NOMO-1 treated with DMSO at 0.1 percent for 48 hours (cell line): Measurements from ENCODE around the gene MLLT1.

Experiments used
- DNase-seq: peaks from one replicate; lab custom pipeline; 2025; ENCODE audit not compliant: unreplicated experiment; lab: John Stamatoyannopoulos, UW

Gene MLLT1

DNA sequence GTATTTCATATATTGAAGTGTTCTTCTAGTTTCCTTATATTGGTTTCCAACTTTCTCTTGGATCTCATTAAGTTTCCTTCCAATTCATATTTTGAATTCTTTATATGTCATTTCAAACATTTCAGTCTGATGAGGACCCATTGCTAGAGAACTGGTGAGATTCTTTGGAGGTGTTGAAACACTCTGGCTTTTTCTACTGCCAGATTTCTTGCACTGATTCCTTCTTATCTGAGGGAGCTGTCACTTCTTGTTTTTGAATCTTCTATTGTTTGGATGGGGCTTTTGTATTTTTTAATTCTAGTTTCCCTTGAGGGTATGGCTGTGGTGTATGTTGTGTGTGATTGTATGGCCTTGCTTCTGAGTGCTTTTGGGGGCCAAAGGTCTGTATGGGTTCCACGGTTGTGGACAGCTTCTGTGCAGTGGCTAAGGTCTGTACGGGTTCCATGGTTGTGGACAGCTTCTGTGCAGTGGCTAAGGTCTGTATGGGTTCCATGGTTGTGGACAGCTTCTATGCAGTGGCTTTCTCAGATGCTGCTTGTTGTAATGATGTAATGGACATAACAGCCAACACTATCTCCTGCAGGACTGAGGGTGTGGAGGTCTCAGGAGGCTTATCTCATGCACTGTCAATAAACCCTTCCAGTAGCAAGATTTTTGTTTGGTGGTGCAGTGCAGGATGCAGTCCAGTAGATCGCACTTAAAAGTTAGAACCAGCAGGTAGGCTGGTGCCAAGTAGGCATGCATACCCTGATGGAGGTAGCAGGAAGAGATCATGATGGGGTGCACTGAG is 107.5 kb downstream of the MLLT1 start:
- DNase-seq, result no peak

DNA sequence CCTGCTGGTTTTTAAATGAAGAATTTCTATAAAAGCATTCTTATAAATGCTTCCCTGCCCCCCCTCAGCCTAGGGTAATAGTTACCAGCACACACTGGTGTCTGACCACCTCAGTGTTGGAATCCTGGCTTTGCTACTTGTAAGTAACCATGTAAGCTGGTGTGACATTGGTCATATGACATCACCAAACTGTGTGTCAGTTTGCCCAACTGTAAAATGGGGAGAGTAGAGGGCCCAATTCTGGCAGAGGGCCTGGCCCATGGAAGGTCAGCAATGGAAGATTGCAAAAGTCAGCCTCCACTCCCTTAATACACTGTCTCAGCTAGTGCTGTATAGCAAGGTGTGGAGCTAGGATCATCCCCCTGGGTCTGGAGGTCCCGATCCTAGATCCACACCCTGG is 112.7 kb downstream of the MLLT1 start:
- no peak for DNase-seq

DNA sequence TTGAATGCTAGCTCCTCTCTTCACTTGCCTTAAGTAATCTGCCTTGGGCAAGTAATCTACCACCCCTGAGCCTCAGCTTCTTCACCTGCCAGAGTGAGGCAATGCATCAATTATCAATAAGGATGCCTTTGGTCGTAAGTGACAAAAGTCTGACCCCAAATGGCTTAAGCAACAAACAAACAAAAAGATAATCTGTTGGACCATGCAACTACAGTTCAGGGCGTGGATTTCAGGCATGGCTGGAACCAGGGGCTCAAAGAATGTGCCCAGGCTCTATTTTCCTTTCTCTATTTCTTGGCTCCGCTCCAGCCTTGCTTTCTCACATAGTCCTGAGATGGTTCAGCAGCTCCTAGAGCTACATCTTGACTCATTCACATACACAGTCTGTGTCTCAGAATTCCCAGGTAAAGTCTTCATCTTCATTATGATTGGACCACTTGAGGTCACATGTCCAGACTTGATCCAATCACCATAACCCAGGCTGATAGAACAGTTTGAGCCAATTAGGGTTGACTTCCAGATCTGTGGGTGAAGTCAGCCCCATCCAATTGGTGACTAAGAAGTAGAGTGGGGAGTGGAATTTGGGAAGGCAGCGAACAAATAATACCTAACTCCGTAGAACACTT is 114.8 kb downstream of the MLLT1 start:
- DNase-seq, result no peak

DNA sequence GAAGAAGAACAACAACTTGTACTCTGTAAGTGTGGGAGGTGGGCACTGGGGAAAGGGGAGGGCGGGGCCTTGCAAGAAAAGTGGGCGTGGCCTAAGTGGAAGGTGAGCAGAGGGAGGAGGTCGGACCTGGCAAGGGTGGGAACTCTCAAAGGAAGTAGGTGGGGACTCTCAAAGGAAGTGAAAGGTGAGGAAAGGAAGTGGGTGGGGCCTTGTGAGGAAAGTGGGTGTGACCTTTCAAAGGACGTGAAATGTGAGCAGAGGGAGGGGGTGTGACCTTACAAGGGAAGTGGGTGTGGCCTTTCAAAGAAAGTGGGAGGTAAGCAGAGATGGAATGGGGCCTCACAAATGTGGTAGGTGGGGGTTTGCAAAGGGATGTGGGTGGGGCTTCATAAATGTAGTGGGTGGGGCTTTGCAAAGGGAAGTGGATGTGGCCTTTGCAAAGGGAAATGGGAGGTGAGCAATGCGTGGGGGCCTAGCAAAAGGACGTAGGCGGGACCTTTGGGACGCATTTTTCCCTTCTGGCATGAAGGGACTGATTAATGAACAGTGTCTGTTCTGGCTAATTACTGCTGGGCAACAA is 118.4 kb downstream of the MLLT1 start:
- DNase-seq, result peak; percentile 92
